Activated CD4-positive, alpha-beta T cell treated with anti-CD3 and anti-CD28 coated beads, Interleukin-2, amount 50 U/mL, for 48 hours (primary cell): ENCODE data around the gene NALCN.
"Not testable (repeated sequence)": the region's sequence is repeated elsewhere in the genome, so short reads cannot be mapped to it uniquely, and the experiment has no call there.

ENCODE experiments used
- DNase-seq, 2 experiments: peaks; one replicate each; pipeline ENCODE4 v3.0.0-alpha.2; 2020

Gene NALCN

DNA sequence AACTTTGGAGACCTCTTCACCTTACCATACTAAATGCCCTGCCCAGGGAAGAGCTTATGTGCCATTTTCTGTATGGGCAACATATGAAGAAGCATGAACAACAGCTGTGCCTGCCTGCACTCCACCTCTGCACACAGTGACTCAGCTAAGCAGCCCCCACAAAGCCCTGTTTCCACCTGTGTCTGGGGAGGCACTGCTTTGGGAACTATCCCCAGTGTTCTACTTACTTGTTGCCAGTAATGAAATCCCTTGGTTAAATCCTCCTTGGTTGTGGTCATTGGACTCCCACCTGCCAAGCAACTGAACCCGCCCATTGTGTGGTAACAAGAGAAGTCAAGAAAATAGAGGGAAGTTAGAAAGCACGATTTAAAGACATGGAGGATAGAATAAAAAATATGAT, 84.6 kb downstream of the NALCN start:
- DNase-seq, result no peak

DNA sequence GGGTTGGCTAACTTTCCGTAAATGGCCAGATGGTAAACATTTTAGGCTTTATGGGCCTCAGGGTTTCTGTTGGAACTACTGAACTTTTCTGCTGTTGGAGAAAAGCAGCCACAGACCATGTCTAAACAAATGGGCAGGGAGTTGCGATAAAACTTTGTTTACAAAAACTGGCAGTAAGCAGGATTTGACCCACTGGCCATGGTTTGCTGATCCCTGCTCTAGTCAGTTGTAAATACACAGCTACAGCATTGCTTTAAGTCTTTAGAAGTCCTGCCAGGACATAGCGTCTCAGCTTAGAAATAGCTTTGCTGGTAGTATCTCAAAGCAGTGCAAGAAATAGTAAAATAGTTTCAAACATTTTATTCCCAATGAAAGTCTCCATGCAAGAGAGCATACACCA, 88.4 kb downstream of the NALCN start:
- DNase-seq, result no peak

DNA sequence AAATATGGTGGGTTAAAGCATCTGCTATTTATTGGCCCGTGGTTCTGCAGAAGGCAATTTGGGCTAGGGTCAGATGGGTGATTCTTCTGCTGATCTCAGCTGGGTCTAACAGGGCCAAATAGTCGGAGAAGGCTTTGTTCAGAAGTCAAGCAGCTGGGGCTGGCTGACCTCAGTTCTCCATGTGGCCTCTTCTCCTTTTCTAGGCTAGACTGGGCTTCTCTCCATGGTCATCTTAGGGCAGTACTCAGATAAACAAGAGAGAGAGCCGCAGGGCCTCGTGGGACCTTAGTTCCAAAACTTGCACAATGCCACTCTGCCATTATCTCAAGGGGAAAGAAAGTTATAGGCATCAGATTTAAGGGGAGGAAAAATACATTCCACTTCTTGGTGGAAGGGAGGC, 89.6 kb downstream of the NALCN start:
- DNase-seq, result no peak

DNA sequence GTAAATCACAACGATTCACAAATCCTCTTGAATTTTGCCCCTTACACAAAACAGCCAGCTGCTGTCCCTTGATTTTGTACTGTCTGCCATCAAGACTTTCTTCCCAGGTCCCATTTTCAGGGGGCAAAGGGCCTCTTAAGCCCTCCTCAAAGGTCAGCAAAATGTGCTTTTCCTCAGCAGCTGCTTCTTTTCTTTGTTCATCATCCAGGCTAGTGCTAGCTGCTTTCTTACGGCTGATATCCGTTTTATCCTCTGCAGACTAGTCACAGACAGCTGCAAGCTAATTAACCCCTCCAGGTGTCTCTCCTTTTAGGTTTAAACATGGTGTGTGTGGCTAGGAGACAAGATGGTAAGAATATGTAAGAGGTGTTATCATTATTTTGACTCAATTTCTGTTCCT, 90.9 kb downstream of the NALCN start:
- no peak for DNase-seq

DNA sequence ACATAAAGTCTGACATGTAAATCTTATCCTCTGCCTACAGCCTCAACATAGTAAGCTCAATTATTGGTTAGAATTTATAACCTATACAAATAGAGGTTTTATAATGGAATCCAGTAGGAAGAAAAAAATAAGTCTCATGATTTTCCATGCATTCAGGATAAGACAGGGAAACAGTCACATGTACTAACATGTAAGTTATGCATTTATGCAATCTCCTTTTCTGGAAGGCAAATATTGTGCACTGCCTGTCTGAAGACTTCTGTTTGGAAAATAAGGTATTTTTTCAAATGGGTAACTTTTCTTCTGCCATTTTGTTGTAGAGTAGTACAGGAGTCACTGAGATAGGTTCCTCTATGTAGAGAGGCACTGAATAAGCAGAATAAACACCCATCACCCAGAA, 92.7 kb downstream of the NALCN start:
- DNase-seq, result no peak

GRCh38 chr13:101317986-101318523, 98.3 kb downstream of the NALCN start:
- DNase-seq, result no peak

DNA sequence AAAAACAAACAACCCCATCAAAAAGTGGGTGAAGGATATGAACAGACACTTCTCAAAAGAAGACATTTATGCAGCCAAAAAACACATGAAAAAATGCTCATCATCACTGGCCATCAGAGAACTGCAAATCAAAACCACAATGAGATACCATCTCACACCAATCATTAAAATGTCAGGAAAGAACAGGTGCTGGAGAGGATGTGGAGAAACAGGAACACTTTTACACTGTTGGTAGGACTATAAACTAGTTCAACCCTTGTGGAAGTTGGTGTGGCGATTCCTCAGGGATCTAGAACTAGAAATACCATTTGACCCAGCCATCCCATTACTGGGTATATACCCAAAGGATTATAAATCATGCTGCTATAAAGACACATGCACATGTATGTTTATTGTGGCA, 102.8 kb downstream of the NALCN start:
- DNase-seq, result not testable (repeated sequence)

DNA sequence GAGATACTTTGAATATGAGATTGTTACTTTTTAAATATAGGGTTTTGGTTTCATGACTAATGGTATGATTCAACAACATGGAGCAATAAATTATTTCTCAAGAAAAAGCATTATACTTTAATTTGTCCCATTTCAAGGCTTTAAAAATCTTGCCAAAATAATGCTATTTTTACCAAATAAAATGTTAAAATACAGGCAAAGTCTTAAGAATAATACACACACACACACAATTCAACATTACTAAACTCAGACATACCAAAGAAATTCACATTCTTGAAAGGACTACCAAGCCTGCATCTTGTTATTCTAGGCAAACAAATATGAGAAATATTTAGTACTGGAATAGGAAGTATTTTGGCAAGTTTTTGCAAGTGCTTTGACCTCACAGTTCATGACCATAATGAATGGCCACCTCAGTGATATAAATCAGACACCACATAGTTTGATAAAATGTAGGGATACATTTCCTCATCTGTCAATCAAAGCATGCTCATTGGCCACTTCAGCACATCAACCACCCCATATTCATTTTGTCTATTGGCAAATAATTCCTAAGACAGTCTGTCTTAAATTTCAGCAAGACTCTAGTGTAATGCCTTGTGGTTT, 107.2 kb downstream of the NALCN start:
- no peak for DNase-seq

GRCh38 chr13:101308247-101309013, 107.9 kb downstream of the NALCN start:
- no peak for DNase-seq

DNA sequence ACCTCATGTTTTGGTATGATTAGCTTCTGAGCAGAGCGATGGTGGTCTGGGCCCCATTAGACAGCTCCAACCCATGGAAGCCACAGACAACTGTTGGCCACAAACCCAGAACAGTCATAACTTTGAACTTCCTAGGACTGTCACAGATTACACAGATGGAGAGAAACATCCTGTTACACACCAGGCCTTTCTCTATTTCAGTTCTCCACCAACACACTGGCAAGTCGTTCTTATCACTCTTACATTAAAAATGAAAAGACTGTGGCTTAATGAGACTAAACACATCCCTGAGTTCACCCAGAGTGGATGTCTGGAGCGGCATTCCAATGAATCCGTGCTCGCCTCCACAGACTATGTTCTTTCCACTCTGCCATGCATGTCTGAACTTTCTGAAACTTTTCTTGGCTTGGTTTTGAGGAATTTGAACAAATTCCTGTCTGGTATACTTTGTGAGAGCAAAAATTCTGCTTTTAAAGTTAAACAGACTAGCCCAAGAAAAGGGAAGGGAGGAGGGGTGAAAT, 109.1 kb downstream of the NALCN start:
- no peak for DNase-seq

DNA sequence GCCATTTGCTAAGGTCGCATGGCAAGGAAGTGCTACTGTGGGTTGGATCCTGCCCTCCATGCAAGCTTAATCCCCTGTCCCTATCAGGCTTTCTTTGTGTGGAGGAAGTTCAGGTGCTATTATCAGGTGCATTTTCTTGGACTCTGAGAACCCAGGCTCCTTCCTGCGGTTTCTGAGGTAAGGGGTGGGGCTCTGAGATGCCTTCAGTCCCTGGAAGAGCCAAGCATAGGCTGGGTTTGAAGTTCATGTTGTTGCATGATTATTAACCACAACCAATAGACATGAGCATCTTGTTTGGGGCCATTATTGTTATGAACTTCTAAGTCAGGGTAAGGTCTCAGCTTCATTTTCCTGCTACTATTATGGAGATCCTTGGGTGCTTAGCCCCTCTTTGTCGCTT, 109.5 kb downstream of the NALCN start:
- no peak for DNase-seq

- DNase-seq, result no peak
Measured at GRCh38 chr13:101305981-101306411, 110.3 kb downstream of the NALCN start.

GRCh38 chr13:101303521-101303920, 112.8 kb downstream of the NALCN start:
- no peak for DNase-seq

DNA sequence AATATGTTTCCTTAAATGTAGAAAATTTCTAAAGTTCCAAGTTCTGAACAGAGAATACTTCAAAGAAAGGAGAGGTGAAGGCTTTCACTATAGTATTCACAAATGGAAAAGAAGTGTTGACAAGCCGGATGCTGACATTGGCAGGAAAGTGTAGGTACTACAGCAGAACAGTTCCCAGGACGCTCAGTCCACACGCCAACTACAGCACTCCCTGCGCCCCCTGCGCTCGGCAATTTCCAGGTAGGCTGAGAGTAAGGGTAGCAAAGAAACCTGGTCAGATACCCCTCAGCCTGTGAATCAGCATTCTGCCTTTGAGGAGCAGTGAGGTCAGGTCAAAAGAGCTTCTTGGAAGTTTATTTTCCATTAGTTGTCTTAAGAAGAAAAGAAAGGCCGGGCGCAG, 115.3 kb downstream of the NALCN start:
- DNase-seq, result no peak

DNA sequence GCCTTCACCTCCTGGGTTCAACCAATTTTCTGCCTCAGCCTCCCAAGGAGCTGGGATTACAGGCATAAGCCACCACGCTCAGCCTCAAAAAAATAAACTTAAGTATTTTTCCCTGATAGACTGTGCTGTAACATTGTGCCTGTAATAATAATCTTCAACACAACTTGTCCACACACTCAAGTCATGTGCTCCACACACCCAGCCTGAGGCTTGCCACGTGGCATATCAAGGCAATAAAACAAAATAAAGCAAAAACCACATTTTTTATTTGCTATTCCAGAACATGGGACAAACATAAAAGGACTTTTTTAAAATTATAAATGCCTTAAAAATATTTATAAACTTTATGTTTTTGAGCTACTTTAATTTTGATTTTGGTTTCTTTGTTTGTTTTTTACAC, 115.8 kb downstream of the NALCN start:
- no peak for DNase-seq

GRCh38 chr13:101298517-101298916, 117.8 kb downstream of the NALCN start:
- DNase-seq, result no peak

DNA sequence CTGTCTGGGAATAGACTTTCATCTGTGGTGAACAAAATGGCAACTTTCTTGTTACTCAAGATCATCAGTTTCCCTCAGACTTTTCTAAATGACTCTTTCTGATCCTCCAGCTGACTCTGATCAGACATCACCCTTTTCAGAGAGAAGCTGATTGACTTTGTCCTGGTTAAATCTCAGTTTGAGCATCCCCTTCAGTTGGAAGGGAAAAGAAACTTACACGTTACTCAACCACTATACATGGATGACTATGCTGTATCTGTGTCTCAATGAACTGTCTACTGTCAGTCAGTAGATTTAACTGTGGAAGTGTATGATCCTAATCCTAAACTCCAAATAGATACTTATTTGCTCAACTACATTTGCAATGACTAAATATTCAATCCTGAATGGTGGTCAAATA, 118.5 kb downstream of the NALCN start:
- DNase-seq, result no peak

DNA sequence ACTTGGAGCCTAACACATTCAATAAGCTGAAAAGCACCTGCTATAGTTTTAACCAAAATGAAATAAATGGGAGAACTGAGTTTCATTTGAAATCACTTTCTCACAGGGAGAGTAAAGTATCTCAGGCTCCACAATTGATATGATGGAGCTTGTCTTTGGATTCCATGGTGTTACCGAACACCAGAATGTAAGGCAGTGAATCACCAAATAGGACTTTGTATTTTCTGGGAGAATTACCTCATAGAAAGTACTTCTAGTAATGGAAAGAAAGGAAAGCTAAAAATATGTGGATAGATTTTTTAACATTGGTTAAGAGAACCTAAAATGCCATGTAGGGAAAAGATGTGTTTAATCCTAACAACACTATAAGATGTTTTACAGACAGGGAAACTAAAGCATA, 123.6 kb downstream of the NALCN start:
- DNase-seq, result no peak

GRCh38 chr13:101291646-101292515, 124.4 kb downstream of the NALCN start:
- no peak for DNase-seq

DNA sequence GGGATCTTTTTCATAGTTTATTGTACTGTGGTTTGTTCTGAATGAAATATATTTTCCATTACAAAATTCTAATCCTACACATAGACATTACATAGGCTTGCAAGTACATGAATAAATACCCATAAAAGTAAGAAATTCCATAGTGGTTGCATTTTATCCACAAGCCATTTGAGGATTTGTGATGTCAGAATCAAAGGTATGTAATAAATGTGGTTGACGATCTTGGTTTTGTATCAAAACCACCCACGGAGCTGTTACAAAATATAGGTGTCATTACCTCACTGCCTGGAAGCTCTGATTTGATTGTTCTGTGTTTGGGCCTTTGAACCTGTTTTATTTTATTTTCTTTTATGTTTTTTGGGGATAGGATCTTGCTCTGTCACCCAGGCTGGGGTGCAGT, 125.1 kb downstream of the NALCN start:
- DNase-seq, result no peak

DNA sequence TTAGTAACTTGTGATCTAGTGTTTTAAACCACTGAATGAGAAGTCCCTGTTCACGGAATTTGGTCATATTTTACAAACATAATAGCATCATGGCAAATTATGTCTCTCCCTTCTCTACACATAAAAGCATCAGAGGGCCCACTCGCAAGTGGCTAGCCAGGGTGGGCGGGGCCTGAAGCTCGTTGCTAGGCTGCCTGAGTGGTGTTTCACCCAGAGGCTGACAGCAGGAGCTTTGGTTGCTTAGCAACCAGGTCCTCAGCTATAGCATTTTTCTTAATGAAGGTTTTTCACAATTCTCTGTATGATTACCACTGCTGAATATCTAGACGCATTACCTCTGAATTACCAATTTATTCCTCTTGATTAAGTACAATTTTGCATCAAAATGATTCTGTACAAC, 126.5 kb downstream of the NALCN start:
- DNase-seq, result no peak

DNA sequence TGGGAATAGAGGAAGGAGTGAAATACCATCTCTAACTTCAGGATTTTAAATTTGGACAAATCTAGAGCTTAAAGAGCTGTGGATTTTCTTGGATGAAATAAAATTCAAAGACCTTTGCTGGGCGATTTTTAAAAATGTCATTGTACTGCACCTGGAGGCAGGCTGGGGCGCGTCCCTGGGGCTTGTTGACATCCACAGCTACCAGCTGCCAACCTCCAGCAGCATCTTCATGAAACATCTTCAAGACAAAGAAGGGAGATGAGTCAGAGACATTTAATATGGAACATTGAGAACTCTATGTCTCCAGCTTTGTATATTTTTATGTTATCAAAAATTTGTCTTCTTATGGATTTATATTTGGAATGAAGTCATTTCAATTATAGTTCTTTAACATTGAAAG, 132.5 kb downstream of the NALCN start:
- no peak for DNase-seq

GRCh38 chr13:101272886-101273285, 143.4 kb downstream of the NALCN start:
- no peak for DNase-seq
